Panc1 (cell line): ENCODE data around the gene STK16.

ENCODE experiments used
- POLR2AphosphoS5 ChIP-seq: IDR thresholded peaks from 2 replicates; pipeline ENCODE4 v1.6.1; 2012; ENCODE audit warnings: mild to moderate bottlenecking, low read depth, low read length, moderate library complexity
- REST ChIP-seq, 2 experiments: IDR thresholded peaks; 2 replicates each; pipeline ENCODE4 v1.6.1; 2011 to 2012; ENCODE audit warnings: low read depth in 2 of 2, control low read depth in 1 of 2, low read length in 1 of 2, mild to moderate bottlenecking in 1 of 2, moderate library complexity in 1 of 2; ENCODE audit not compliant: insufficient read depth in 1 of 2
- SIN3A ChIP-seq: IDR thresholded peaks from 2 replicates; pipeline ENCODE4 v1.6.1; 2012; ENCODE audit warnings: low read depth, mild to moderate bottlenecking, low read length, moderate library complexity, borderline replicate concordance; ENCODE audit not compliant: insufficient read depth
- TF ChIP-seq, protein P1 (sequence below): fragments of 450-650 bp; IDR thresholded peaks from 2 replicates; pipeline ENCODE4 v1.5.1; 2017; ENCODE audit warnings: mild to moderate bottlenecking

GRCh38 chr2:219272356-219272755, 27.1 kb downstream of the STK16 start:
- TF ChIP-seq, protein P1, sequence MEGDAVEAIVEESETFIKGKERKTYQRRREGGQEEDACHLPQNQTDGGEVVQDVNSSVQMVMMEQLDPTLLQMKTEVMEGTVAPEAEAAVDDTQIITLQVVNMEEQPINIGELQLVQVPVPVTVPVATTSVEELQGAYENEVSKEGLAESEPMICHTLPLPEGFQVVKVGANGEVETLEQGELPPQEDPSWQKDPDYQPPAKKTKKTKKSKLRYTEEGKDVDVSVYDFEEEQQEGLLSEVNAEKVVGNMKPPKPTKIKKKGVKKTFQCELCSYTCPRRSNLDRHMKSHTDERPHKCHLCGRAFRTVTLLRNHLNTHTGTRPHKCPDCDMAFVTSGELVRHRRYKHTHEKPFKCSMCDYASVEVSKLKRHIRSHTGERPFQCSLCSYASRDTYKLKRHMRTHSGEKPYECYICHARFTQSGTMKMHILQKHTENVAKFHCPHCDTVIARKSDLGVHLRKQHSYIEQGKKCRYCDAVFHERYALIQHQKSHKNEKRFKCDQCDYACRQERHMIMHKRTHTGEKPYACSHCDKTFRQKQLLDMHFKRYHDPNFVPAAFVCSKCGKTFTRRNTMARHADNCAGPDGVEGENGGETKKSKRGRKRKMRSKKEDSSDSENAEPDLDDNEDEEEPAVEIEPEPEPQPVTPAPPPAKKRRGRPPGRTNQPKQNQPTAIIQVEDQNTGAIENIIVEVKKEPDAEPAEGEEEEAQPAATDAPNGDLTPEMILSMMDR = no peak
- TF ChIP-seq POLR2AphosphoS5 = no peak
- no peak for TF ChIP-seq SIN3A
- no peak for TF ChIP-seq REST (IDR thresholded peaks at IDR 0.05; ENCODE audit: insufficient read depth in 1 of 2, low read depth in 2 of 2, low read length in 1 of 2)
